ENCODE data around the gene PLCL1. TPM values are rescaled to one million over a fixed set of nuclear protein-coding genes. Genes with fewer than 3 reads are reported as not detected.

Gene PLCL1
- total and polyA plus RNA-seq, 4 donors: 5.1 to 15.7 (median 13.2) TPM

DNA sequence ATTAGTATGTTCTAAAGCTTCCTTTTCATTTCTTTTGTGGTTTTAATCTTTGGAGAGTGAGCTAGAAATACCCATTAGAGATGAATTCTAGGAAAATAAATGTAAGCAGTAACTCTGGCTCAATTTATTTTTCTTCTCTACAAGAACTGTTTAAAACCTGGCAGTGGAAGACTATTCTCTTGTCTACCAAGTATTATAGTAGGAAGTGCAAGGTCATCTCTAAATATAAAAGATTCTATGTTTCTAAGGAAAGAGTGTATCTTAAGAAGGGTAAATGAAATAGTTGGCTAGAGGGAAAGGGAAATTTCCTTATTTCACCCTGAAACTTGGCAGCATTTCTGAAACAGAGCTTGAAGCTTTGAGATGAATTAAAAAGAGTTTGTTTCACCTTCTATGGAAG, 35.5 kb downstream of the PLCL1 start:
- H3K4me1 ChIP-seq (ENCODE audit: control insufficient read depth in 1 of 2, insufficient read depth in 2 of 2, low read length in 2 of 2): peaks cover 0 to 3% of the 10 kb centered on the region in 2 donors
- H3K4me3 ChIP-seq (ENCODE audit: low read length in 2 of 2): no peak overlapping the region
- H3K27ac ChIP-seq (ENCODE audit: low read depth in 1 of 2, low read length in 2 of 2): no peak overlapping the region
- H3K9me3 ChIP-seq (ENCODE audit: control insufficient read depth, low read length): no peaks in the 10 kb centered on the region
- no peak for ATAC-seq (ENCODE audit: low FRiP score)
- H3K36me3 ChIP-seq (ENCODE audit: control insufficient read depth in 1 of 2, insufficient read depth in 2 of 2, low read length in 1 of 2): no peaks in the 10 kb centered on the region
- intact Hi-C loops (cut with DNase I): no loop called here
- DNase-seq: no peak
- H3K27me3 ChIP-seq (ENCODE audit: control insufficient read depth in 1 of 2, insufficient read depth in 2 of 2, low read length in 1 of 2): no peaks in the 10 kb centered on the region

DNA sequence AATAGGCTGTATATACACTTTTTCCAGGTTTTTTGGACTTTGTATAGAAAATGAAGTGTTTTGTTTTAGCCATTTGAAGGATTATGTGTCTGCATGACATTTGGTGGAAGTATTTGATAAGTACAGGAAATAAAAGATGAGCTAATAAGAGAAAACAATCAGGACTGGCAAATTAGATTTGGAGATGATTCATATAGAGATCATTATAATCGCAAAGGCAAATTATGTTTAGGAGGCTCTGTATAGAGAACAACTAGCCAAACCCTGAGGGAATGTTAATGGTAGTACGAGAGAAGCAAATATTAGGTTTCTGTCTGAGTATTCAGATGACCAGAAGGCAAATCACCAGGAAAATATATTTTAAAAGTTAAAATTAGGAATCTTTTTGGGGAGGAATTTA, 41.7 kb downstream of the PLCL1 start:
- Histone ChIP-seq H3K36me3 (ENCODE audit: control insufficient read depth in 1 of 2, insufficient read depth in 2 of 2, low read length in 1 of 2) (no peaks in the 10 kb centered on the region), H3K9me3 (ENCODE audit: control insufficient read depth, low read length) (no peaks in the 10 kb centered on the region), H3K27me3 (ENCODE audit: control insufficient read depth in 1 of 2, insufficient read depth in 2 of 2, low read length in 1 of 2) (no peaks in the 10 kb centered on the region), H3K4me1 (ENCODE audit: control insufficient read depth in 1 of 2, insufficient read depth in 2 of 2, low read length in 2 of 2) (peaks cover 0 to 2% of the 10 kb centered on the region in 2 donors), H3K27ac (ENCODE audit: low read depth in 1 of 2, low read length in 2 of 2) (no peak overlapping the region), H3K4me3 (ENCODE audit: low read length in 2 of 2) (no peak overlapping the region)
- WGBS, 2 donors: 84 to 88% methylated on average over 2 of the region's 2 CpGs
- intact Hi-C loops (cut with DNase I): no loop called here
- DNase-seq (no peak), ATAC-seq (ENCODE audit: low FRiP score) (no peak)

DNA sequence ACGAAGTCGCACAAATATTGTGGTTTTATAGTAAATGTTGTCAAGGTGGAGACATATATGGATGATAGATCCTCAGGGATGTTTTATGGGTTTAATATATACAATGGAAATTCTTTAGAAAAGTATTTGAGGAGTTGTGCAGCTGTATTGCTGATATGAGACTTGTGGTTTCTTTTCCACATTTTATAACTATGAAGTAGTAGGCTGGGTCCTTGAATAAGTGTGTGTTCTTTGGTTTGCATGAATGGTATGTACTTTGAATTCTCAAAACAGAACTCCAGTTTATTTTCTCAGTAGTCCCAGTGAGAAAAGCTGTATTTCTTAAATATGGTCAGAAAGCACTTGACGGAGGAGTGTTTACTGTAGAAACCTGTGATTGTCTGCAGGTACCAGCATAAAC, 42.4 kb downstream of the PLCL1 start:
- no peak for DNase-seq
- H3K9me3 ChIP-seq (ENCODE audit: control insufficient read depth, low read length): no peaks in the 10 kb centered on the region
- intact Hi-C loops (cut with DNase I): no loop called here
- 33 to 48% methylated on average over 3 of the region's 3 CpGs for WGBS, 2 donors
- no peaks in the 10 kb centered on the region for H3K36me3 ChIP-seq (ENCODE audit: control insufficient read depth in 1 of 2, insufficient read depth in 2 of 2, low read length in 1 of 2)
- no peak for ATAC-seq (ENCODE audit: low FRiP score)
- peaks cover 0 to 2% of the 10 kb centered on the region in 2 donors for H3K4me1 ChIP-seq (ENCODE audit: control insufficient read depth in 1 of 2, insufficient read depth in 2 of 2, low read length in 2 of 2)
- no peak overlapping the region for H3K27ac ChIP-seq (ENCODE audit: low read depth in 1 of 2, low read length in 2 of 2)
- no peaks in the 10 kb centered on the region for H3K27me3 ChIP-seq (ENCODE audit: control insufficient read depth in 1 of 2, insufficient read depth in 2 of 2, low read length in 1 of 2)
- no peak overlapping the region for H3K4me3 ChIP-seq (ENCODE audit: low read length in 2 of 2)

DNA sequence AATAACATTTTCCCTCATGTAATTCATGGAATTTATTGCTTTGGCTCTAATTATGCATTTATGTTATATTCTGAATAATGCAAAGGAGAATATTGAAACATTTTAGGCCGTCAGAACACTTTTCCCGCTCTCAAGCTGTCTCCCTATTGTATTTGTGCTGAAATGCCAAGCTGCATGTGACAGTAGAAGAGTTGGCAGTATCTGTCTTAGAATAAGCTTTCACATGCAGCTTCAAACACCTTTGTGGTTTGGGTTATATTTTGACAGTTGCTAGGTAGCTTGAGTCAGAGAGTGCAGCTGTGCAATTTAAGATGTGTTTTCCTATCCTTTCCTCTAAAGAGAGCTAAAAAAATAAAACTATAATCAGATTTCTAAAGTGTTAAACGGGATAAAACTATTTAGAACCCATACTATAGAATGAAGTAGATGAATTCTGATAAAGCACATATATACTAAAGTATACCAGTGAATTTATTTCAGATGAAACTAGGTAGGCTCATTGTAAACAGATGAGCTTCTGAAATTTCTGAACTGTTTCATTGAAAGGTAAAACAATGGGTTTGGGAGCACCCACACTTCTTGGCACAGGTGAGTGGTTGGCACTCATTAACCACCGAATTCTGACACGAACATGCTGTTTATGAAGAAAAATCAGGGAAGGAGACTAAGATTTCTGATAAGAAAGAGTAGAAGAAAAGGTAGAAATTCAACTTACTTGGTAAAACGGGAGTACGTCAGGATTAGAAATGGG, 43.4 kb downstream of the PLCL1 start:
- DNase-seq (no peak), ATAC-seq (ENCODE audit: low FRiP score) (no peak)
- H3K9me3 ChIP-seq (ENCODE audit: control insufficient read depth, low read length): no peaks in the 10 kb centered on the region
- H3K4me1 ChIP-seq (ENCODE audit: control insufficient read depth in 1 of 2, insufficient read depth in 2 of 2, low read length in 2 of 2): peaks cover 0 to 5% of the 10 kb centered on the region in 2 donors
- H3K27ac ChIP-seq (ENCODE audit: low read depth in 1 of 2, low read length in 2 of 2): no peak overlapping the region
- no peaks in the 10 kb centered on the region for H3K27me3 ChIP-seq (ENCODE audit: control insufficient read depth in 1 of 2, insufficient read depth in 2 of 2, low read length in 1 of 2)
- H3K36me3 ChIP-seq (ENCODE audit: control insufficient read depth in 1 of 2, insufficient read depth in 2 of 2, low read length in 1 of 2): no peaks in the 10 kb centered on the region
- 60 to 62% methylated on average over 7 of the region's 7 CpGs for WGBS, 2 donors
- intact Hi-C loops (cut with DNase I): no loop called here
- no peak overlapping the region for H3K4me3 ChIP-seq (ENCODE audit: low read length in 2 of 2)

DNA sequence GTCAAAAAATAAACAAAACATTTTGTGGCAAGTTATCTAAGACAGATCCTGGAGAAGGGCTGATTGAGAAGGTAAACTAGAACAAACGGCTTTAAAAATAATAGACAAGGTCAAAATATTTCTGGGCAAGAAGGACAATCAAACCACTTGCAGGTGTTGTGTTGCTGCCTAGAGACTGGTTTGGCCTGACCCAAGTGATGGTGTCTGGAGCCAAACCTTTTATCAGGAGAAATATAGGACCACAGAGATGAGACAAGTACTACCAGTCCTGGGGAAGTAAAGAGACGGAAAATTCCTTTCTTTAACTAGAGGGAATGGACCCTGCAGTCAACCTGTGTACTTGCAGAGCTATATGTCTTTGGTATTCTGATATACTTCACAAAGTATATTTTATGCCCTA, 44.2 kb downstream of the PLCL1 start:
- Histone ChIP-seq H3K9me3 (ENCODE audit: control insufficient read depth, low read length) (no peaks in the 10 kb centered on the region), H3K4me1 (ENCODE audit: control insufficient read depth in 1 of 2, insufficient read depth in 2 of 2, low read length in 2 of 2) (peaks cover 3 to 5% of the 10 kb centered on the region in 2 donors), H3K36me3 (ENCODE audit: control insufficient read depth in 1 of 2, insufficient read depth in 2 of 2, low read length in 1 of 2) (no peaks in the 10 kb centered on the region), H3K4me3 (ENCODE audit: low read length in 2 of 2) (no peak overlapping the region), H3K27ac (ENCODE audit: low read depth in 1 of 2, low read length in 2 of 2) (no peak overlapping the region), H3K27me3 (ENCODE audit: control insufficient read depth in 1 of 2, insufficient read depth in 2 of 2, low read length in 1 of 2) (no peaks in the 10 kb centered on the region)
- DNase-seq (no peak), ATAC-seq (ENCODE audit: low FRiP score) (no peak)
- intact Hi-C loops (cut with DNase I): no loop called here
- 75 to 77% methylated on average over 2 of the region's 2 CpGs for WGBS, 2 donors

DNA sequence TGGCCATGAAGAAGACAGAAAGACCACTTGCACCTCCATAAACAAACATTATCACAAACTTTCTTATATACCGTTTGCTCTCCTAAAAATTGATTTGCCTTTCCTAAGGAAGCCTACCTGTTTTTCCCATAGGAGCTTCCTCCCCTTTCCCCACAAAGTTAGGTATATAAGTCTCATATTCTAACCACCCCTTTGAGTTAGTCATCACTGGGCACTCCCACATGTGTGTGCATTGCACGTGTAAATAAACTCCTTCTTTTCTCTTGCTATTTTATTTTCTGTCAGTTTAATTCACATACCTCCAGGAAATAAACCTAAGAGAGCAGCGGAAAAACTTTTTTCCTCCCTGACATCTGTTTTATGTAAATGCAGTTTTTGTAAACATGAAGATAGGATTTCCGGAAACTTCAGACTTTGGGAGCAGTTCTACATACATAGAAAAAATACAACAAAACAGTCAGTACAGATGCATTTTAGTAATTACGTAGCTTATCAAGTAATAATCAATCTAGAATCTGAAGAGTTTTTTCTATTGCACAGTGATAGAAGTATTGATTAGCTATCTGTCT, 46.6 kb downstream of the PLCL1 start:
- H3K9me3 ChIP-seq (ENCODE audit: control insufficient read depth, low read length): no peaks in the 10 kb centered on the region
- no peak overlapping the region for H3K4me3 ChIP-seq (ENCODE audit: low read length in 2 of 2)
- no peaks in the 10 kb centered on the region for H3K36me3 ChIP-seq (ENCODE audit: control insufficient read depth in 1 of 2, insufficient read depth in 2 of 2, low read length in 1 of 2)
- 87% methylated on average over 5 of the region's 5 CpGs for WGBS, 2 donors
- ATAC-seq (ENCODE audit: low FRiP score): no peak
- intact Hi-C loops (cut with DNase I): no loop called here
- H3K27me3 ChIP-seq (ENCODE audit: control insufficient read depth in 1 of 2, insufficient read depth in 2 of 2, low read length in 1 of 2): no peaks in the 10 kb centered on the region
- DNase-seq: no peak
- H3K27ac ChIP-seq (ENCODE audit: low read depth in 1 of 2, low read length in 2 of 2): no peak overlapping the region
- H3K4me1 ChIP-seq (ENCODE audit: control insufficient read depth in 1 of 2, insufficient read depth in 2 of 2, low read length in 2 of 2): peaks cover 3 to 5% of the 10 kb centered on the region in 2 donors

DNA sequence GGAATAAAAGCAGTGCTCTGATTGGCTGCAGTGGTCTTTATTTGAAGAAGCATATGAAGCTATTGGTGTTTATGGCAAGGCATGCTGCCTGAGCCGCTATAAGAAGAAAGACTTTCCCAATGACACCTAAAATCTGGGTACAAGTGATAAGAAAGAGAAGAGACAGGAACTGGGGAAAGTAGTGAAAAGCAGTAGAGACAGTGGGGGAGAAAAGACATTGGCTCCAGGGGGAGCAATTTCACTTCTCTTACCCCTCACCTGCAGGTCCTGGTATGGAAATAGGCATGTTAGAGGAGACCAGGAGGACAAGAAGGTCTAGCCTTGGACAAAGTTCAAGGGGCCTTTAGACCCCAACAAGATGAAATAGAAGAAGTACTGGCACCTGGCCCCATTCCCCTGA, 47.1 kb downstream of the PLCL1 start:
- 100% methylated on average over 1 of the region's 1 CpG for WGBS, 2 donors
- H3K27ac ChIP-seq (ENCODE audit: low read depth in 1 of 2, low read length in 2 of 2): no peak overlapping the region
- intact Hi-C loops (cut with DNase I): no loop called here
- peaks cover 3 to 5% of the 10 kb centered on the region in 2 donors for H3K4me1 ChIP-seq (ENCODE audit: control insufficient read depth in 1 of 2, insufficient read depth in 2 of 2, low read length in 2 of 2)
- H3K9me3 ChIP-seq (ENCODE audit: control insufficient read depth, low read length): no peaks in the 10 kb centered on the region
- ATAC-seq (ENCODE audit: low FRiP score) (no peak), DNase-seq (no peak)
- no peaks in the 10 kb centered on the region for H3K36me3 ChIP-seq (ENCODE audit: control insufficient read depth in 1 of 2, insufficient read depth in 2 of 2, low read length in 1 of 2)
- no peak overlapping the region for H3K4me3 ChIP-seq (ENCODE audit: low read length in 2 of 2)
- no peaks in the 10 kb centered on the region for H3K27me3 ChIP-seq (ENCODE audit: control insufficient read depth in 1 of 2, insufficient read depth in 2 of 2, low read length in 1 of 2)

DNA sequence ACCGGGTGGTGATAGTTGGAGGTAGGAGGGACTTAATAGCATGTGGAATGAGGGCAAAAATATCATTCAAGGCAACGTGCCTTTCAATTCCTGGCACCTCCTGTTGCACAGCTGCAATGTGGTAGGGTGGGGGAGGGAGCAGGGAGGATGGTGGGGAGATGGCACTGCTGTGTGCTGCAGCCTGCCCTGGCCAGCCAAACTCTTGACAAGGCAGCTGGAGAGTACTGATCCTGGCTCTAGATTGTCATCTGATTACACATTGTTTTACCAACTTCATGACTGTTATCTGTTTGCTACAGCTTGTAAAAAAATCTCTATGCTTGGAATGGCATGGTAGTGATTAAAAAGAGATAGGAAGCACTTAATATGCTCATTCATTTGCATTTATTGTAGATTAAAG, 47.7 kb downstream of the PLCL1 start:
- peaks cover 3 to 5% of the 10 kb centered on the region in 2 donors for H3K4me1 ChIP-seq (ENCODE audit: control insufficient read depth in 1 of 2, insufficient read depth in 2 of 2, low read length in 2 of 2)
- no peaks in the 10 kb centered on the region for H3K36me3 ChIP-seq (ENCODE audit: control insufficient read depth in 1 of 2, insufficient read depth in 2 of 2, low read length in 1 of 2)
- no peaks in the 10 kb centered on the region for H3K9me3 ChIP-seq (ENCODE audit: control insufficient read depth, low read length)
- H3K27me3 ChIP-seq (ENCODE audit: control insufficient read depth in 1 of 2, insufficient read depth in 2 of 2, low read length in 1 of 2): no peaks in the 10 kb centered on the region
- ATAC-seq (ENCODE audit: low FRiP score) (no peak), DNase-seq (no peak)
- intact Hi-C loops (cut with DNase I): no loop called here
- no peak overlapping the region for H3K27ac ChIP-seq (ENCODE audit: low read depth in 1 of 2, low read length in 2 of 2)
- 12 to 13% methylated on average over 2 of the region's 2 CpGs for WGBS, 2 donors
- H3K4me3 ChIP-seq (ENCODE audit: low read length in 2 of 2): no peak overlapping the region

DNA sequence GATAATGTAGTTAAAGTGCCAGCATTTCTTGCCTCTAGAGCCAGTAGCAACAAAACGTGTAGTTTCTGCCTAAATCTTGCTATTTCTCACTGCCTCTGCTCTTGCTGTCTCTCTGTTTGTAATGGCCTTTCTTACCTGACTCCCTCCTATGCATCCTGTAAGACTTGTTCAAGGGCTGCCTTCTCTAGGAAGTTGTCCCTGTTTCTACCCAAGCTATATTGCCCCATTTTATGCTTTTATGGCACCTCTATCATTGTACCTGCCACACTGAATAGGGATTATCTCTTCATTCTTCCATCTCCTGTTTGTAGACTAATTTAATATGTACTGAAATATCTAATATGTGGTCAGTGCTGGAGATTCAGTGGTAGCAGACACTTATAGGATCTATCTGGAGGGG, 49.2 kb downstream of the PLCL1 start:
- no peak overlapping the region for H3K4me3 ChIP-seq (ENCODE audit: low read length in 2 of 2)
- H3K9me3 ChIP-seq (ENCODE audit: control insufficient read depth, low read length): peaks cover 2% of the 10 kb centered on the region
- intact Hi-C loops (cut with DNase I): no loop called here
- no peak overlapping the region for H3K27ac ChIP-seq (ENCODE audit: low read depth in 1 of 2, low read length in 2 of 2)
- no peaks in the 10 kb centered on the region for H3K36me3 ChIP-seq (ENCODE audit: control insufficient read depth in 1 of 2, insufficient read depth in 2 of 2, low read length in 1 of 2)
- no peak for ATAC-seq (ENCODE audit: low FRiP score)
- DNase-seq: no peak
- no peaks in the 10 kb centered on the region for H3K27me3 ChIP-seq (ENCODE audit: control insufficient read depth in 1 of 2, insufficient read depth in 2 of 2, low read length in 1 of 2)
- 8 to 11% methylated on average over 1 of the region's 1 CpG for WGBS, 2 donors
- peaks cover 3 to 5% of the 10 kb centered on the region in 2 donors for H3K4me1 ChIP-seq (ENCODE audit: control insufficient read depth in 1 of 2, insufficient read depth in 2 of 2, low read length in 2 of 2)
